PC-9 (cell line): ENCODE results near the gene MRPL19. TPM values are rescaled to one million over a fixed set of nuclear protein-coding genes. Genes with fewer than 3 reads are reported as not detected.

ENCODE experiments used
- BruUV-seq: library from RNA; stranded (reverse); fragments of 400-500 nt; replicated peaks from 2 replicates; lab custom pipeline; 2021; lab: Mats Ljungman, UMichigan
- CTCF ChIA-PET: fragments of 300-600 bp; sonication (Branson Sonifier 250); formaldehyde crosslinking; loops from one replicate; lab custom pipeline; 2022; ENCODE audit warnings: antibody characterized with exemption; lab: Charles Lee
- POLR2A ChIA-PET: fragments of 300-600 bp; sonication (Branson Sonifier 250); formaldehyde crosslinking; loops from one replicate; lab custom pipeline; 2022; ENCODE audit warnings: antibody characterized with exemption; ENCODE audit not compliant: unreplicated experiment; lab: Charles Lee
- DNase-seq, 2 experiments: peaks; one replicate each; pipeline versions ENCODE4 v3.0.0 to v3.0.0-alpha.2; 2015 to 2022; ENCODE audit warnings: mixed read lengths in 1 of 2
- H2AFZ ChIP-seq: fragments of 200-600 bp; sonication (generic); 2 replicates; pipeline ENCODE4 v1.8.1; 2017; ENCODE audit warnings: antibody characterized with exemption
- H3F3A ChIP-seq: fragments of 200-600 bp; sonication (generic); 2 replicates; pipeline ENCODE4 v1.8.1; 2017; ENCODE audit warnings: antibody characterized with exemption, mild to moderate bottlenecking, low read depth; ENCODE audit not compliant: insufficient read depth
- H3K27ac ChIP-seq: fragments of 200-600 bp; sonication (generic); 2 replicates; pipeline ENCODE4 v1.6.1; 2016; ENCODE audit warnings: mixed run types
- H3K27me3 ChIP-seq: fragments of 200-600 bp; sonication (generic); 2 replicates; pipeline ENCODE4 v1.6.1; 2016; ENCODE audit warnings: low read depth, mixed run types; ENCODE audit not compliant: insufficient read depth
- H3K36me3 ChIP-seq: fragments of 200-600 bp; sonication (generic); 2 replicates; pipeline ENCODE4 v1.6.1; 2016; ENCODE audit warnings: low read depth, mixed run types
- H3K4me1 ChIP-seq: fragments of 200-600 bp; sonication (generic); replicated peaks from 2 replicates; pipeline ENCODE4 v1.6.1; 2016; ENCODE audit warnings: mixed run types; ENCODE audit not compliant: insufficient read depth
- H3K4me2 ChIP-seq: fragments of 200-600 bp; sonication (generic); 2 replicates; pipeline ENCODE4 v1.6.1; 2017; ENCODE audit warnings: mixed run types
- H3K4me3 ChIP-seq: fragments of 200-600 bp; sonication (generic); 2 replicates; pipeline ENCODE4 v1.6.1; 2016; ENCODE audit warnings: mixed run types
- H3K79me2 ChIP-seq: fragments of 200-600 bp; sonication (generic); 2 replicates; pipeline ENCODE4 v1.6.1; 2017; ENCODE audit warnings: low read depth, mixed run types
- H3K9me2 ChIP-seq: fragments of 200-600 bp; sonication (generic); 2 replicates; pipeline ENCODE4 v1.8.1; 2017; ENCODE audit warnings: mild to moderate bottlenecking; ENCODE audit not compliant: insufficient read depth
- H3K9me3 ChIP-seq: fragments of 200-600 bp; sonication (generic); 2 replicates; pipeline ENCODE4 v1.8.1; 2016; ENCODE audit warnings: low read depth; ENCODE audit not compliant: insufficient read depth
- H4K20me1 ChIP-seq: fragments of 200-600 bp; sonication (generic); 2 replicates; pipeline ENCODE4 v1.8.1; 2017; ENCODE audit not compliant: insufficient read depth
- CTCF ChIP-seq: fragments of 200-600 bp; sonication (generic); conservative IDR thresholded peaks from 2 replicates; pipeline ENCODE4 v1.6.1; 2017; ENCODE audit warnings: mixed run types, antibody characterized with exemption, mild to moderate bottlenecking, moderate library complexity
- EZH2 ChIP-seq: fragments of 200-600 bp; sonication (generic); IDR thresholded peaks from 2 replicates; pipeline ENCODE4 v1.8.0; 2017; ENCODE audit warnings: antibody characterized with exemption, low read depth
- intact Hi-C: fragments of 100-400 bp; cut with micrococcal nuclease; formaldehyde crosslinking; loops from one replicate; pipeline ENCODE4 v1.10.0; 2022; ENCODE audit not compliant: unreplicated experiment
- total RNA-seq: library from RNA; stranded (reverse); gene quantifications from 2 replicates; pipeline ENCODE4 v1.2.3, GENCODE V29; 2021

MRPL19 gene
- total RNA-seq, 1 experiment from 2014 or later = 46.5 TPM

- H3K36me3 ChIP-seq = no peaks in the 10 kb centered on the region
- CTCF ChIA-PET = no interaction called here
- peaks cover 13% of the 10 kb centered on the region for H3K4me1 ChIP-seq
- no peaks in the 10 kb centered on the region for H4K20me1 ChIP-seq
- H3K4me2 ChIP-seq = no peak overlapping the region
- no peak overlapping the region for H3K27ac ChIP-seq
- intact Hi-C loops = no loop called here
- H3K27me3 ChIP-seq = no peaks in the 10 kb centered on the region
- TF ChIP-seq EZH2 (no peak), CTCF (no peak)
- no peak for DNase-seq
- no peak overlapping the region for H3K4me3 ChIP-seq
- no peaks in the 10 kb centered on the region for H3K9me2 ChIP-seq
- no peaks in the 10 kb centered on the region for H3K79me2 ChIP-seq
- H3K9me3 ChIP-seq = no peaks in the 10 kb centered on the region
- BruUV-seq = no TSS peak
- POLR2A ChIA-PET = no interaction called here
- H3F3A ChIP-seq = peaks cover 11% of the 10 kb centered on the region; the same call in 1 of the 2 replicates
- no peak overlapping the region for H2AFZ ChIP-seq
Measured at GRCh38 chr2:75632813-75633212, 13.8 kb upstream of the MRPL19 start.

- Histone ChIP-seq H3K27ac (no peak overlapping the region), H3K9me3 (no peaks in the 10 kb centered on the region), H3K36me3 (no peaks in the 10 kb centered on the region), H3K4me3 (no peak overlapping the region), H2AFZ (no peak overlapping the region), H4K20me1 (no peaks in the 10 kb centered on the region), H3K9me2 (no peaks in the 10 kb centered on the region), H3K4me1 (peaks cover 13% of the 10 kb centered on the region), H3K27me3 (no peaks in the 10 kb centered on the region), H3K79me2 (no peaks in the 10 kb centered on the region), H3F3A (peaks cover 11% of the 10 kb centered on the region; the same call in 1 of the 2 replicates), H3K4me2 (no peak overlapping the region)
- POLR2A ChIA-PET = no interaction called here
- no peak for DNase-seq
- TF ChIP-seq CTCF (no peak), EZH2 (no peak)
- no TSS peak for BruUV-seq
- CTCF ChIA-PET = no interaction called here
- intact Hi-C loops = no loop called here
Measured at GRCh38 chr2:75633620-75634019, 13.0 kb upstream of the MRPL19 start.

- Histone ChIP-seq H3K4me1 (peaks cover 13% of the 10 kb centered on the region), H3K36me3 (no peaks in the 10 kb centered on the region), H3K27ac (0 out of 2 replicates have a peak overlapping the region, but pooled peaks have one; percentile 4), H3K9me2 (no peaks in the 10 kb centered on the region), H3K4me2 (0 out of 2 replicates have a peak overlapping the region, but pooled peaks have one; percentile 4), H3K9me3 (no peaks in the 10 kb centered on the region), H3F3A (peaks cover 11% of the 10 kb centered on the region; the same call in 1 of the 2 replicates), H3K4me3 (no peak overlapping the region), H2AFZ (no peak overlapping the region), H3K27me3 (no peaks in the 10 kb centered on the region), H3K79me2 (no peaks in the 10 kb centered on the region), H4K20me1 (no peaks in the 10 kb centered on the region)
- intact Hi-C loops = no loop called here
- ChIA-PET CTCF (interaction anchor here (1.0 kb wide), 1 partner anchor 27 kb away, joined by 3 read pairs; no protein-coding TSS in a partner anchor), POLR2A (no interaction called here)
- no TSS peak for BruUV-seq
- no peak for TF ChIP-seq CTCF
- no peak for TF ChIP-seq EZH2
- peak in 1 of 2 experiments; percentile 80 for DNase-seq
Measured at GRCh38 chr2:75634945-75635344, 11.6 kb upstream of the MRPL19 start.
